SH-SY5Y (cell line): ENCODE measurements around the gene C1QA.

Experiments
- GATA2 ChIP-seq: IDR thresholded peaks from 2 replicates; pipeline ENCODE4 v1.6.1; 2011; ENCODE audit warnings: mild to moderate bottlenecking, low read depth, low read length
- GATA3 ChIP-seq: IDR thresholded peaks from 2 replicates; pipeline ENCODE4 v1.6.1; 2011; ENCODE audit warnings: low read depth, mild to moderate bottlenecking, low read length, moderate library complexity

GRCh38 chr1:22639286-22639685 lies 2.9 kb downstream of the C1QA start:
- TF ChIP-seq GATA2 (no peak), GATA3 (no peak)
